HEK293 (cell line): ENCODE data around the gene COPA.
A peak's percentile ranks its signal among the peaks of the same experiment; 100 is the strongest.

Experiments
- AEBP2 ChIP-seq: fragments of 450-650 bp; formaldehyde crosslinking; IDR thresholded peaks from 2 replicates; pipeline ENCODE4 v1.5.1; 2016; ENCODE audit warnings: missing biosample characterization, missing genetic modification characterization, borderline replicate concordance
- BCL11A ChIP-seq: fragments of 450-650 bp; formaldehyde crosslinking; IDR thresholded peaks from 2 replicates; pipeline ENCODE4 v1.5.1; 2016; ENCODE audit warnings: low read depth, missing biosample characterization, missing genetic modification characterization
- GLIS2 ChIP-seq: fragments of 450-650 bp; formaldehyde crosslinking; IDR thresholded peaks from 2 replicates; pipeline ENCODE4 v1.5.1; 2016; ENCODE audit warnings: missing biosample characterization, missing genetic modification characterization
- HOXC10 ChIP-seq: sonication (generic); formaldehyde crosslinking; IDR thresholded peaks from 2 replicates; pipeline ENCODE4 v1.8.1; 2023; ENCODE audit warnings: mild to moderate bottlenecking, missing genetic modification reagents
- KLF8 ChIP-seq: fragments of 450-650 bp; formaldehyde crosslinking; IDR thresholded peaks from 2 replicates; pipeline ENCODE4 v1.5.1; 2016; ENCODE audit warnings: missing biosample characterization, missing genetic modification characterization
- OVOL3 ChIP-seq: fragments of 450-650 bp; formaldehyde crosslinking; IDR thresholded peaks from 2 replicates; pipeline ENCODE4 v1.5.1; 2016; ENCODE audit warnings: missing biosample characterization, missing genetic modification characterization
- PRDM4 ChIP-seq: fragments of 450-650 bp; formaldehyde crosslinking; IDR thresholded peaks from 2 replicates; pipeline ENCODE4 v1.5.1; 2017; ENCODE audit warnings: missing biosample characterization, missing genetic modification characterization
- ZBTB17 ChIP-seq: fragments of 450-650 bp; formaldehyde crosslinking; IDR thresholded peaks from 2 replicates; pipeline ENCODE4 v1.5.1; 2016; ENCODE audit warnings: missing biosample characterization, missing genetic modification characterization
- ZBTB20 ChIP-seq: fragments of 450-650 bp; formaldehyde crosslinking; IDR thresholded peaks from 2 replicates; pipeline ENCODE4 v1.5.1; 2016; ENCODE audit warnings: missing biosample characterization, missing genetic modification characterization
- ZBTB49 ChIP-seq: fragments of 450-650 bp; formaldehyde crosslinking; IDR thresholded peaks from 2 replicates; pipeline ENCODE4 v1.5.1; 2016; ENCODE audit warnings: missing biosample characterization, missing genetic modification characterization, low read depth
- ZFP37 ChIP-seq: fragments of 450-650 bp; formaldehyde crosslinking; IDR thresholded peaks from 2 replicates; pipeline ENCODE4 v1.5.1; 2016; ENCODE audit warnings: missing biosample characterization, missing genetic modification characterization
- ZNF132 ChIP-seq: fragments of 450-650 bp; formaldehyde crosslinking; IDR thresholded peaks from 2 replicates; pipeline ENCODE4 v1.5.1; 2017; ENCODE audit warnings: missing biosample characterization, missing genetic modification characterization, borderline replicate concordance
- ZNF18 ChIP-seq: fragments of 450-650 bp; formaldehyde crosslinking; IDR thresholded peaks from 2 replicates; pipeline ENCODE4 v1.5.1; 2016; ENCODE audit warnings: missing biosample characterization, missing genetic modification characterization
- ZNF248 ChIP-seq: fragments of 450-650 bp; formaldehyde crosslinking; IDR thresholded peaks from 2 replicates; pipeline ENCODE4 v1.5.1; 2017; ENCODE audit warnings: missing biosample characterization, missing genetic modification characterization
- ZNF280D ChIP-seq: fragments of 450-650 bp; formaldehyde crosslinking; IDR thresholded peaks from 2 replicates; pipeline ENCODE4 v1.5.1; 2016; ENCODE audit warnings: missing biosample characterization, missing genetic modification characterization
- ZNF423 ChIP-seq: fragments of 450-650 bp; formaldehyde crosslinking; IDR thresholded peaks from 2 replicates; pipeline ENCODE4 v1.5.1; 2016; ENCODE audit warnings: missing biosample characterization, missing genetic modification characterization
- ZNF48 ChIP-seq: fragments of 450-650 bp; formaldehyde crosslinking; IDR thresholded peaks from 2 replicates; pipeline ENCODE4 v1.5.1; 2016; ENCODE audit warnings: missing biosample characterization, missing genetic modification characterization
- ZNF548 ChIP-seq: fragments of 450-650 bp; formaldehyde crosslinking; IDR thresholded peaks from 2 replicates; pipeline ENCODE4 v1.5.1; 2016; ENCODE audit warnings: missing biosample characterization, missing genetic modification characterization
- ZNF555 ChIP-seq: fragments of 450-650 bp; formaldehyde crosslinking; conservative IDR thresholded peaks from 2 replicates; pipeline ENCODE4 v1.5.1; 2017; ENCODE audit warnings: missing biosample characterization, mild to moderate bottlenecking, missing genetic modification characterization, inconsistent platforms
- ZNF558 ChIP-seq: fragments of 450-650 bp; formaldehyde crosslinking; IDR thresholded peaks from 2 replicates; pipeline ENCODE4 v1.5.1; 2016; ENCODE audit warnings: missing biosample characterization, missing genetic modification characterization
- ZNF561 ChIP-seq: fragments of 450-650 bp; IDR thresholded peaks from 2 replicates; pipeline ENCODE4 v1.5.1; 2018; ENCODE audit warnings: missing biosample characterization, missing genetic modification characterization, borderline replicate concordance
- ZNF629 ChIP-seq: fragments of 450-650 bp; formaldehyde crosslinking; IDR thresholded peaks from 2 replicates; pipeline ENCODE4 v1.5.1; 2017; ENCODE audit warnings: missing biosample characterization, missing genetic modification characterization
- ZNF645 ChIP-seq: fragments of 450-650 bp; formaldehyde crosslinking; IDR thresholded peaks from 2 replicates; pipeline ENCODE4; 2016; ENCODE audit warnings: missing biosample characterization, missing genetic modification characterization
- ZNF654 ChIP-seq: fragments of 450-650 bp; formaldehyde crosslinking; IDR thresholded peaks from 2 replicates; pipeline ENCODE4 v1.5.1; 2016; ENCODE audit warnings: low read depth, missing biosample characterization, missing genetic modification characterization
- ZNF677 ChIP-seq: fragments of 450-650 bp; IDR thresholded peaks from 2 replicates; pipeline ENCODE4 v1.5.0; 2018; ENCODE audit warnings: missing biosample characterization, mild to moderate bottlenecking, missing genetic modification characterization, moderate library complexity
- ZNF701 ChIP-seq: fragments of 450-650 bp; formaldehyde crosslinking; IDR thresholded peaks from 2 replicates; pipeline ENCODE4 v1.5.1; 2016; ENCODE audit warnings: missing biosample characterization, missing genetic modification characterization
- ZNF843 ChIP-seq: fragments of 450-650 bp; formaldehyde crosslinking; IDR thresholded peaks from 2 replicates; pipeline ENCODE4 v1.5.1; 2016; ENCODE audit warnings: missing biosample characterization, missing genetic modification characterization
- ZSCAN16 ChIP-seq: fragments of 450-650 bp; formaldehyde crosslinking; IDR thresholded peaks from 2 replicates; pipeline ENCODE4 v1.5.1; 2016; ENCODE audit warnings: missing biosample characterization, missing genetic modification characterization

The COPA gene

GRCh38 chr1:160258177-160258798 is 84.8 kb downstream of the COPA start (continued):
- TF ChIP-seq ZBTB49 (tag by site-specific recombination), result no peak
- no peak for TF ChIP-seq ZNF677 (tag by site-specific recombination)
- peak; percentile 64 for TF ChIP-seq KLF8
- TF ChIP-seq ZNF701 (tag by site-specific recombination), result no peak
- TF ChIP-seq ZFP37 (tag by site-specific recombination), result no peak
- TF ChIP-seq ZNF555, result no peak
- TF ChIP-seq ZNF654 (tag by site-specific recombination), result no peak
- TF ChIP-seq ZNF561 (tag by site-specific recombination), result no peak
- TF ChIP-seq ZNF423 (tag by site-specific recombination), result no peak
- TF ChIP-seq ZNF280D (tag by site-specific recombination), result no peak
- TF ChIP-seq ZNF843 (tag by site-specific recombination), result 0 out of 2 replicates have a peak, but pooled peaks have one; percentile 63
- no peak for TF ChIP-seq ZNF645 (tag by site-specific recombination)
- TF ChIP-seq ZNF132 (tag by site-specific recombination), result no peak
- TF ChIP-seq BCL11A (tag by site-specific recombination), result no peak; the same call in 1 of the 2 replicates
- peak; percentile 63 for TF ChIP-seq ZNF629
- no peak for TF ChIP-seq ZBTB20 (tag by site-specific recombination)
- no peak for TF ChIP-seq ZNF558 (tag by site-specific recombination)
- 0 out of 2 replicates have a peak, but pooled peaks have one; percentile 26 for TF ChIP-seq ZBTB17
- TF ChIP-seq HOXC10 (CRISPR knock-in tag), result no peak
- TF ChIP-seq ZSCAN16 (tag by site-specific recombination), result no peak
- peak; percentile 73 for TF ChIP-seq ZNF18 (tag by site-specific recombination)
- TF ChIP-seq ZNF248, result no peak
- TF ChIP-seq AEBP2, result no peak
- TF ChIP-seq OVOL3 (tag by site-specific recombination), result no peak
- TF ChIP-seq ZNF548 (tag by site-specific recombination), result no peak
- peak; percentile 20; the same call in 1 of the 2 replicates for TF ChIP-seq GLIS2 (tag by site-specific recombination)
- no peak for TF ChIP-seq PRDM4 (tag by site-specific recombination)
- TF ChIP-seq ZNF48 (tag by site-specific recombination), result no peak
